ENCODE data around the gene IPO4.

The IPO4 gene

GRCh38 chr14:24141097-24141880 lies 47.3 kb downstream of the IPO4 start, which contains the start of gene EMC9:
TSS of gene EMC9 (minus strand) at chr14:24141591. CDS start at chr14:24141304, 287 bp downstream.
- TF ChIP-seq TAF1 (IDR thresholded peaks at IDR 0.05; ENCODE audit: borderline replicate concordance, low read depth, low read length) (peak; percentile 82; the same call in 1 of the 2 replicates), POLR2AphosphoS5 (IDR thresholded peaks at IDR 0.05; ENCODE audit: low read depth, low read length) (peak; percentile 86), POLR2A (IDR thresholded peaks at IDR 0.05; ENCODE audit: low read depth, low read length) (peak; percentile 90)
- FAIRE-seq = peak; percentile 95
- peak; percentile 96 for DNase-seq (ENCODE audit: insufficient read length)

DNA sequence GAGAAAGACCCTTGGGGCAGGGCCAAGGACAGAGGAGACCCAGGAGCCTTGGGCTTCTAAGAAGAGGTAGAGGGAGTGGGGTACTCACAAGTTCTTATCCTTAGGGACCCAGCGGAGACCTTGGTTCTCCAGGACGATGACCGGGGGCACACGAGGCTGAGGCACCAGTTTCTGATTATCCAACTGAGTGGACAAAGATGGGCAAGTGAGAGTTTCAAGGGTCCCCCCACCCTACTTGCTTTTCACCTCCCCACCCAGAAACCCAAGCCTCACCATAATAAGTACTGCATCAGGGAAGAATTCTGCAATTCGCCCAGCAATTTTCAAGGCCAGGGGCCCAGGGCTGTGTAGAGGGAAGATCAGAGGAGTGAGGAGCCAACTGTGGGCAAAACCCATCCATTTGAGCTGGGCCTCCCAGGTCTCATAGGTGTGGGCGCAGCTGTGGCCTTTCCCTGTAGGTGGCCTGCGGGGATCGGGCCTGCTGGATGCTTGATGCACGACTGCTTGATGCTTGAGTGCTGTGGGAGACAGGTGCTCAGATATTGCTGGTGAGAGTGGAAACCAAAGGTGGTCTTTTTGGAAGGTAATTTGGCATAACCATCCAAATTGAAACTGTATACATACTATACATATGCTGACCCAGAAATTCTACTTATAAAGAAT lies 49.2 kb downstream of the IPO4 start:
- TF ChIP-seq POLR2AphosphoS5 (IDR thresholded peaks at IDR 0.05; ENCODE audit: low read depth, low read length) (peak; percentile 51; the same call in 1 of the 2 replicates), POLR2A (IDR thresholded peaks at IDR 0.05; ENCODE audit: low read depth, low read length) (peak; percentile 32; the same call in 1 of the 2 replicates), TAF1 (IDR thresholded peaks at IDR 0.05; ENCODE audit: borderline replicate concordance, low read depth, low read length) (no peak)
- no peak for FAIRE-seq
- DNase-seq (ENCODE audit: insufficient read length) = no peak

DNA sequence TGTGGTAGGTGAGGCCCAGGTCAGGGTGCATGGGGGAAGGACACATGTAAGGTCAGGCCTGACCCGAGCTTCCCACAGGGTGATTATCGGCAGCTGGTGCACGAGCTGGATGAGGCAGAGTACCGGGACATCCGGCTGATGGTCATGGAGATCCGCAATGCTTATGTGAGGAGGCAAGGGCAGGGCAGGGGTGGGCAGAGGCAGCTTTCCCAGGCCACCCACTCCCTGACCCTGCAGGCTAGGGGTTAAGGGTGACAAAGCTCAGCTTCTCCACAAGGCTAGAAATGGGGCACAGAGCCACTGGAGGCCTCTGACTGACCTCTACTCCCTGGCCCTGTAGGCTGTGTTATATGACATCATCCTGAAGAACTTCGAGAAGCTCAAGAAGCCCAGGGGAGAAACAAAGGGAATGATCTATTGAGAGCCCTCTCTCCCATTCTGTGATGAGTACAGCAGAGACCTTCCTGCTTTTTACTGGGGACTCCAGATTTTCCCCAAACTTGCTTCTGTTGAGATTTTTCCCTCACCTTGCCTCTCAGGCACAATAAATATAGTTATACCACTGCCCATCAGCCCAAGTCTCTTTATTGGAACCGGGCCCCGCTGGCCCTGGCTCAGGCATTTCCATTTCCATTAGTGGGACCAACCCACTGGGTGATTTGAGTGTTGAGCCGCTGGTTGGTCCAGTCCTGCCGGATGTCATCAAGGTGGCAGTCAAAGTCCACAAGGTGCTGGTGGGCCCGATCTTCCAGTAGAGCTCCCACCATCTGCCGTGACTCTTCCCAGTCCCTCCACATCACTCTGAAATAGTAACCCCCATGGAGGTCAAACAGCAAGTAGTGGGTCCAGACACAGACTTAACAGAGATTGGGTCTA lies 50.0 kb downstream of the IPO4 start:
- FAIRE-seq (no peak), DNase-seq (ENCODE audit: insufficient read length) (no peak)
- no peak for TF ChIP-seq POLR2AphosphoS5 (IDR thresholded peaks at IDR 0.05; ENCODE audit: low read depth, low read length)
- TF ChIP-seq POLR2A (IDR thresholded peaks at IDR 0.05; ENCODE audit: low read depth, low read length) = no peak
- TF ChIP-seq TAF1 (IDR thresholded peaks at IDR 0.05; ENCODE audit: borderline replicate concordance, low read depth, low read length) = no peak

DNA sequence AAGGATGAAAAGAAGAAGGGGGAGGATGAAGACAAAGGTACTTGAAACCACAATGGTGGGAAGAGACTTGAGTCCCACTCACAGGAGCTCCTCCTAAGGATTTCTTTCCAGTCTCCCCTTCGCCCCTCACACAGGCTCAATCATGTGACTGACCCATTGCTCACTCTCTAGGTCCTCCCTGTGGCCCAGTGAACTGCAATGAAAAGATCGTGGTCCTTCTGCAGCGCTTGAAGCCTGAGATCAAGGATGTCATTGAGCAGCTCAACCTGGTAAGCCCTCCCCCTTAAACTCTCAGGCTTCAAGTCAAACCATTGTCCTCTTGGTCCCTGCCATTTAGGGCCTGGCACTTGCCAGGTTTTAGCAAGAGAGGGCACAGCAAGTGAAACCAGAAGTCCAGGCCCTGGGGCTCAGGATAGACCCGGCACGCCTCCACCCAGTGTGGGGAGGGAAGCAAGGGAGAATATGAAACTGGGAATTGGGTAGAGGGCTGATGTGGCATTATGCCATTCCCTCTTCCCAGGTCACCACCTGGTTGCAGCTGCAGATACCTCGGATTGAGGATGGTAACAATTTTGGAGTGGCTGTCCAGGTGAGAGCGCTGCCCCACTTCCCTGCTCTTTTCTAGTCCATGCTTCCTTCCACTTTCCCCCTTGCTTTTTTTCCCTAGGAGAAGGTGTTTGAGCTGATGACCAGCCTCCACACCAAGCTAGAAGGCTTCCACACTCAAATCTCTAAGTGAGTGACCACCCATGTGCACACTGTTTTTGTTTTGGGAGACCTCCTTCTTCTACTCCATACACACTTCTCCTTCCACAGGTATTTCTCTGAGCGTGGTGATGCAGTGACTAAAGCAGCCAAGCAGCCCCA lies 50.9 kb downstream of the IPO4 start:
- DNase-seq (ENCODE audit: insufficient read length) = no peak
- FAIRE-seq = no peak
- TF ChIP-seq POLR2AphosphoS5 (IDR thresholded peaks at IDR 0.05; ENCODE audit: low read depth, low read length) (peak; percentile 49; the same call in 1 of the 2 replicates), TAF1 (IDR thresholded peaks at IDR 0.05; ENCODE audit: borderline replicate concordance, low read depth, low read length) (no peak), POLR2A (IDR thresholded peaks at IDR 0.05; ENCODE audit: low read depth, low read length) (no peak; the same call in 1 of the 2 replicates)

DNA sequence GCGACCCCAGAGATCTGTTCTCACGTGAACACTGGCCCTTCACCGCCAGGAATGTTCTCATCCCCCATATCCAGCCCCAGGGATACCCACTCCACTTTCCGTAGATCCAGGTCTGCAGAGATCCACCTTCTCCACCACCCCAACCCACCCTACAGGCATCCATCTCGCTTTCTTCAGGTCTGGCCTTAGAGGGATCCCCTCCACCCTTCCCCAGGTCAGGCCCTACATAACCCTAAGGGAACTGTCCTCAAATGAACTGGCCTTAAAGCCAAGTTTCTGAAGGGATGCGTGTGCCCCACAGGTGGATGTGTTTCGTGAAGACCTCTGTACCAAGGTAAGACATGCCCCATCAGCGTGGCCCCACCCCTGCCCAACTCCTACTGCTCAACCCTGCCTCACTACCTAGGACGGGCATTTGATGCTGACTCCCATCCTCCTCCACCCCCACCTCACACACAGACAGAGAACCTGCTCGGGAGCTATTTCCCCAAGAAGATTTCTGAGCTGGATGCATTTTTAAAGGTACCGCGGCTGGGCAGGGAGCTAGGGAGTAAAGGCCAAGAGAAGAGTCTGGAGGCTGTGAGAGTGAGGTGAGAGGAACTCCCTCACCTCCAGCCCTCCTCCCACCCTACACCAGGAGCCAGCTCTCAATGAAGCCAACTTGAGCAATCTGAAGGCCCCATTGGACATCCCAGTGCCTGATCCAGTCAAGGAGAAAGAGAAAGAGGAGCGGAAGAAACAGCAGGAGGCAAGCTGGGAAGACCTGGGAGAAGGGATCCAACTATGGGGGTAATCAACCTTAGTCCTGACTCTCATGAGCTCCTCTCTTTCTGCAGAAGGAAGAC lies 51.7 kb downstream of the IPO4 start:
- FAIRE-seq = no peak
- no peak for DNase-seq (ENCODE audit: insufficient read length)
- TF ChIP-seq TAF1 (IDR thresholded peaks at IDR 0.05; ENCODE audit: borderline replicate concordance, low read depth, low read length) = no peak
- no peak; the same call in 1 of the 2 replicates for TF ChIP-seq POLR2AphosphoS5 (IDR thresholded peaks at IDR 0.05; ENCODE audit: low read depth, low read length)
- TF ChIP-seq POLR2A (IDR thresholded peaks at IDR 0.05; ENCODE audit: low read depth, low read length) = no peak

DNA sequence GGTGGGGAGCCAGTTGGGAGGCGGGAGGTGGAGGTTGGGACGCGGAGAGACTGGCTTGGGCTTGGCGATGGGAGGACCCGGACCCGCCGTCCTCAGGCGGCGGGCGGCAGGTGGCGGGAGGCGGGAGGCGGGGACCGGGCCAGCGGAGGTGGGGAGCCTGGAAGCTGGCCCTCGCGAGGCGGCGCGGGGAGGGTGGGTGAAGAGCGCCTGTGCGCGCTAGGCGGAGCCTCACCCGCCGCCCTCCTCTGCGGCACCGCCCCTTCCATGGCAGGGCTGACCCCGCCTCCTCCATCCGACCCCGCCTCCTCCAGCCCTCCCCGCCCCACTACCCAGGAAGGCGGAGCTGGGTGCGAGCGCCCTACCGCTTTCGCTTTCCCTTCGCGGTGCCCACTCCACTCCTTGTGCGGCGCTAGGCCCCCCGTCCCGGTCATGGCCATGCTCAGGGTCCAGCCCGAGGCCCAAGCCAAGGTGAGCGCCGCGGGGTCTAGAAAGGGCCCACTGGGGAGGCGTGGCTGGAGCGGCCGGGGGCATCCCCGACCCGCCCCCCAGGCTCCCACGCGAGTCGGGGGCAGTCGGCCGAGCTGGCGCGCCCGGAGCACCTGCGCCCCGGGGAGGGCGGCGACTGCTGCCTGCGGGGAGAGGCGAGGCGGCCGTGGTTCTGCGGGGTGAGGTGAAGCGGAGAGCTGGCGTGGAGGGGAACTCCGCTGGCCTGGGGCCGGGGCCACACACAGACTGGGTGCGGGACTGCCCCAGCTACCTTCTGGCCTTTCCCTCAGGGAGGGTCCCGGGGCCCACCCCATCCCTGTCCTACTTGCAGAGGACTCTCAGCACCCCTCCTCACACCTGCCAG lies 52.6 kb downstream of the IPO4 start, which contains the start of gene PSME1:
TSS of gene PSME1 (plus strand) at position 361 of the 850 bp plus-strand sequence. CDS start at position 430, 69 bp downstream.
- FAIRE-seq (peak; percentile 97), DNase-seq (ENCODE audit: insufficient read length) (peak; percentile 94)
- TF ChIP-seq POLR2A (IDR thresholded peaks at IDR 0.05; ENCODE audit: low read depth, low read length) = peak; percentile 78
- TF ChIP-seq POLR2AphosphoS5 (IDR thresholded peaks at IDR 0.05; ENCODE audit: low read depth, low read length) = peak; percentile 68
- TF ChIP-seq TAF1 (IDR thresholded peaks at IDR 0.05; ENCODE audit: borderline replicate concordance, low read depth, low read length) = no peak

- FAIRE-seq = no peak
- TF ChIP-seq POLR2AphosphoS5 (IDR thresholded peaks at IDR 0.05; ENCODE audit: low read depth, low read length) = no peak
- TF ChIP-seq POLR2A (IDR thresholded peaks at IDR 0.05; ENCODE audit: low read depth, low read length) = no peak
- no peak for TF ChIP-seq TAF1 (IDR thresholded peaks at IDR 0.05; ENCODE audit: borderline replicate concordance, low read depth, low read length)
- no peak for DNase-seq (ENCODE audit: insufficient read length)
Measured at GRCh38 chr14:24135584-24135833, 53.1 kb downstream of the IPO4 start.

GRCh38 chr14:24133735-24134134 lies 54.9 kb downstream of the IPO4 start:
- no peak for FAIRE-seq
- no peak for DNase-seq (ENCODE audit: insufficient read length)
- TF ChIP-seq POLR2A (IDR thresholded peaks at IDR 0.05; ENCODE audit: low read depth, low read length) (no peak), POLR2AphosphoS5 (IDR thresholded peaks at IDR 0.05; ENCODE audit: low read depth, low read length) (no peak), TAF1 (IDR thresholded peaks at IDR 0.05; ENCODE audit: borderline replicate concordance, low read depth, low read length) (no peak)

- TF ChIP-seq POLR2AphosphoS5 (IDR thresholded peaks at IDR 0.05; ENCODE audit: low read depth, low read length) (no peak), TAF1 (IDR thresholded peaks at IDR 0.05; ENCODE audit: borderline replicate concordance, low read depth, low read length) (no peak), POLR2A (IDR thresholded peaks at IDR 0.05; ENCODE audit: low read depth, low read length) (no peak)
- FAIRE-seq (no peak), DNase-seq (ENCODE audit: insufficient read length) (no peak)
Measured at GRCh38 chr14:24132976-24133375, 55.6 kb downstream of the IPO4 start.

Data from GM12892 (cell line).